Measurements from ENCODE around the gene TPM2. TPM values are rescaled to one million over a fixed set of nuclear protein-coding genes. Genes with fewer than 3 reads are reported as not detected.

Gene TPM2
- total RNA-seq, 1 donor from 2014 or later: 515 TPM

- TF ChIP-seq CTCF (IDR thresholded peaks at IDR 0.05): no peak
- no peaks in the 10 kb centered on the region for H3K27me3 Mint-ChIP-seq (ENCODE audit: unreplicated experiment)
- no peak overlapping the region for H3K4me3 Mint-ChIP-seq (ENCODE audit: unreplicated experiment)
- no peak overlapping the region for H3K27ac Mint-ChIP-seq (ENCODE audit: unreplicated experiment)
- H3K9me3 Mint-ChIP-seq (ENCODE audit: unreplicated experiment): no peaks in the 10 kb centered on the region
- H3K36me3 Mint-ChIP-seq (ENCODE audit: unreplicated experiment): peaks cover 71% of the 10 kb centered on the region
- H3K4me1 Mint-ChIP-seq (ENCODE audit: unreplicated experiment): no peaks in the 10 kb centered on the region
- DNase-seq (ENCODE audit: extremely low spot score, unreplicated experiment): no peak
Measured at GRCh38 chr9:35713578-35713977, 23.9 kb upstream of the TPM2 start.

- no peak overlapping the region for H3K27ac Mint-ChIP-seq (ENCODE audit: unreplicated experiment)
- H3K4me3 Mint-ChIP-seq (ENCODE audit: unreplicated experiment): no peak overlapping the region
- H3K27me3 Mint-ChIP-seq (ENCODE audit: unreplicated experiment): no peaks in the 10 kb centered on the region
- no peaks in the 10 kb centered on the region for H3K4me1 Mint-ChIP-seq (ENCODE audit: unreplicated experiment)
- H3K9me3 Mint-ChIP-seq (ENCODE audit: unreplicated experiment): no peaks in the 10 kb centered on the region
- H3K36me3 Mint-ChIP-seq (ENCODE audit: unreplicated experiment): peaks cover 71% of the 10 kb centered on the region
- DNase-seq (ENCODE audit: extremely low spot score, unreplicated experiment): no peak
- TF ChIP-seq CTCF (IDR thresholded peaks at IDR 0.05): no peak
Measured at GRCh38 chr9:35712762-35713400, 23.2 kb upstream of the TPM2 start.

GRCh38 chr9:35711501-35712428, 22.0 kb upstream of the TPM2 start:
- no peaks in the 10 kb centered on the region for H3K9me3 Mint-ChIP-seq (ENCODE audit: unreplicated experiment)
- DNase-seq (ENCODE audit: extremely low spot score, unreplicated experiment): no peak
- H3K4me1 Mint-ChIP-seq (ENCODE audit: unreplicated experiment): no peaks in the 10 kb centered on the region
- no peak for TF ChIP-seq CTCF (IDR thresholded peaks at IDR 0.05)
- peaks cover 73% of the 10 kb centered on the region for H3K36me3 Mint-ChIP-seq (ENCODE audit: unreplicated experiment)
- no peak overlapping the region for H3K4me3 Mint-ChIP-seq (ENCODE audit: unreplicated experiment)
- no peaks in the 10 kb centered on the region for H3K27me3 Mint-ChIP-seq (ENCODE audit: unreplicated experiment)
- no peak overlapping the region for H3K27ac Mint-ChIP-seq (ENCODE audit: unreplicated experiment)

GRCh38 chr9:35710818-35711500, 21.2 kb upstream of the TPM2 start:
- no peaks in the 10 kb centered on the region for H3K9me3 Mint-ChIP-seq (ENCODE audit: unreplicated experiment)
- no peak overlapping the region for H3K4me3 Mint-ChIP-seq (ENCODE audit: unreplicated experiment)
- DNase-seq (ENCODE audit: extremely low spot score, unreplicated experiment): no peak
- H3K36me3 Mint-ChIP-seq (ENCODE audit: unreplicated experiment): peaks cover 74% of the 10 kb centered on the region
- no peaks in the 10 kb centered on the region for H3K4me1 Mint-ChIP-seq (ENCODE audit: unreplicated experiment)
- no peaks in the 10 kb centered on the region for H3K27me3 Mint-ChIP-seq (ENCODE audit: unreplicated experiment)
- TF ChIP-seq CTCF (IDR thresholded peaks at IDR 0.05): no peak
- H3K27ac Mint-ChIP-seq (ENCODE audit: unreplicated experiment): no peak overlapping the region

- Mint-ChIP-seq H3K36me3 (ENCODE audit: unreplicated experiment) (peaks cover 69% of the 10 kb centered on the region), H3K4me3 (ENCODE audit: unreplicated experiment) (no peak overlapping the region), H3K9me3 (ENCODE audit: unreplicated experiment) (no peaks in the 10 kb centered on the region), H3K27me3 (ENCODE audit: unreplicated experiment) (no peaks in the 10 kb centered on the region), H3K27ac (ENCODE audit: unreplicated experiment) (no peak overlapping the region), H3K4me1 (ENCODE audit: unreplicated experiment) (no peaks in the 10 kb centered on the region)
- DNase-seq (ENCODE audit: extremely low spot score, unreplicated experiment): no peak
- TF ChIP-seq CTCF (IDR thresholded peaks at IDR 0.05): no peak
Measured at GRCh38 chr9:35708146-35708545, 18.4 kb upstream of the TPM2 start.

Data from osteocyte (in vitro differentiated cells).